ENCODE data around the gene CLASP2. TPM values are rescaled to one million over a fixed set of nuclear protein-coding genes. Genes with fewer than 3 reads are reported as not detected.
A peak's percentile ranks its signal among the peaks of the same experiment; 100 is the strongest.

The CLASP2 gene
- total RNA-seq, 1 experiment from 2014 or later = 40.4 TPM

- Histone ChIP-seq H3K27me3 (ENCODE audit: control insufficient read depth, insufficient read depth, low read length) (no peaks in the 10 kb centered on the region), H3K36me3 (ENCODE audit: control insufficient read depth, insufficient read depth, low read length) (no peaks in the 10 kb centered on the region; the same call in 1 of the 2 replicates), H3K27ac (ENCODE audit: low read length) (no peak overlapping the region), H3K4me3 (ENCODE audit: low read depth in 2 of 2, low read length in 2 of 2) (no peak overlapping the region), H3K4me1 (ENCODE audit: control insufficient read depth, insufficient read depth, low read length) (no peaks in the 10 kb centered on the region), H3K9me3 (ENCODE audit: control insufficient read depth, insufficient read depth, low read depth, low read length) (no peaks in the 10 kb centered on the region)
- no peak for DNase-seq (ENCODE audit: low read depth, low spot score)
- TF ChIP-seq, protein P1, sequence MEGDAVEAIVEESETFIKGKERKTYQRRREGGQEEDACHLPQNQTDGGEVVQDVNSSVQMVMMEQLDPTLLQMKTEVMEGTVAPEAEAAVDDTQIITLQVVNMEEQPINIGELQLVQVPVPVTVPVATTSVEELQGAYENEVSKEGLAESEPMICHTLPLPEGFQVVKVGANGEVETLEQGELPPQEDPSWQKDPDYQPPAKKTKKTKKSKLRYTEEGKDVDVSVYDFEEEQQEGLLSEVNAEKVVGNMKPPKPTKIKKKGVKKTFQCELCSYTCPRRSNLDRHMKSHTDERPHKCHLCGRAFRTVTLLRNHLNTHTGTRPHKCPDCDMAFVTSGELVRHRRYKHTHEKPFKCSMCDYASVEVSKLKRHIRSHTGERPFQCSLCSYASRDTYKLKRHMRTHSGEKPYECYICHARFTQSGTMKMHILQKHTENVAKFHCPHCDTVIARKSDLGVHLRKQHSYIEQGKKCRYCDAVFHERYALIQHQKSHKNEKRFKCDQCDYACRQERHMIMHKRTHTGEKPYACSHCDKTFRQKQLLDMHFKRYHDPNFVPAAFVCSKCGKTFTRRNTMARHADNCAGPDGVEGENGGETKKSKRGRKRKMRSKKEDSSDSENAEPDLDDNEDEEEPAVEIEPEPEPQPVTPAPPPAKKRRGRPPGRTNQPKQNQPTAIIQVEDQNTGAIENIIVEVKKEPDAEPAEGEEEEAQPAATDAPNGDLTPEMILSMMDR (IDR thresholded peaks at IDR 0.05) = peak; percentile 60; the same call in 1 of the 2 replicates
- no peak for TF ChIP-seq POLR2AphosphoS5 (IDR thresholded peaks at IDR 0.05; ENCODE audit: low read depth, low read length)
- no peak for ATAC-seq
- CTCF ChIA-PET = interaction anchor here (0.9 to 1.4 kb wide), 2 partner anchors 81 to 151 kb away, joined by 3 to 11 read pairs; no protein-coding TSS in a partner anchor
- BruUV-seq (replicated peaks) = no TSS peak
- POLR2A ChIA-PET = no interaction called here
- intact Hi-C loops (cut with micrococcal nuclease; ENCODE audit: unreplicated experiment) = loop anchor here (1.0 kb wide), 1 partner anchor 151 kb away; no protein-coding TSS in a partner anchor
- in situ Hi-C loops (cut with HindIII; ENCODE audit: low pct_unique_long_range_greater_than_20kb, low sequenced_read_pairs) = no loop called here
Observed at GRCh38 chr3:33636125-33636850, 81.8 kb downstream of the CLASP2 start.

DNA sequence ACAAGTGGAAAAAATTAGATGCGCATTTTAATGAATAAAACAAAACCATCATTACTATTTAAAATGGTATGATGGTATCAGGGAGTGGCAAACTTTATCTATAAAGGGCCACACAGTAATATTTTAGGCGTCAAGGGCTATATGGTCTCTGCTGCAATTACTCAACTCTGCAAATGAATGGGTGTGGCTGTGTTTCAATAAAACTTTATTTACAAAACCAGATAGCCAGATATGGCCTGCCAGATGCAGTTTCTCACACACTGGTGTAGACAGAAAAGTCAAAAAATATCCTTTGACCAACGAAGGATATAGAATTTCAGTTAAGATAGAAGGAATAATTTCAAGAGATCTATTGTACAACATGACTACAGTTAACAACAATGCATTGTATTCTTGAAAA is 83.8 kb downstream of the CLASP2 start:
- in situ Hi-C loops (cut with HindIII; ENCODE audit: low pct_unique_long_range_greater_than_20kb, low sequenced_read_pairs) = no loop called here
- DNase-seq (ENCODE audit: low read depth, low spot score) = no peak
- no peak for TF ChIP-seq POLR2AphosphoS5 (IDR thresholded peaks at IDR 0.05; ENCODE audit: low read depth, low read length)
- no peak for TF ChIP-seq SIN3A (IDR thresholded peaks at IDR 0.05; ENCODE audit: borderline replicate concordance, insufficient read depth, low read depth, low read length)
- TF ChIP-seq TCF7L2 (IDR thresholded peaks at IDR 0.05; ENCODE audit: low read depth, low read length) = no peak
- TF ChIP-seq, protein P2, sequence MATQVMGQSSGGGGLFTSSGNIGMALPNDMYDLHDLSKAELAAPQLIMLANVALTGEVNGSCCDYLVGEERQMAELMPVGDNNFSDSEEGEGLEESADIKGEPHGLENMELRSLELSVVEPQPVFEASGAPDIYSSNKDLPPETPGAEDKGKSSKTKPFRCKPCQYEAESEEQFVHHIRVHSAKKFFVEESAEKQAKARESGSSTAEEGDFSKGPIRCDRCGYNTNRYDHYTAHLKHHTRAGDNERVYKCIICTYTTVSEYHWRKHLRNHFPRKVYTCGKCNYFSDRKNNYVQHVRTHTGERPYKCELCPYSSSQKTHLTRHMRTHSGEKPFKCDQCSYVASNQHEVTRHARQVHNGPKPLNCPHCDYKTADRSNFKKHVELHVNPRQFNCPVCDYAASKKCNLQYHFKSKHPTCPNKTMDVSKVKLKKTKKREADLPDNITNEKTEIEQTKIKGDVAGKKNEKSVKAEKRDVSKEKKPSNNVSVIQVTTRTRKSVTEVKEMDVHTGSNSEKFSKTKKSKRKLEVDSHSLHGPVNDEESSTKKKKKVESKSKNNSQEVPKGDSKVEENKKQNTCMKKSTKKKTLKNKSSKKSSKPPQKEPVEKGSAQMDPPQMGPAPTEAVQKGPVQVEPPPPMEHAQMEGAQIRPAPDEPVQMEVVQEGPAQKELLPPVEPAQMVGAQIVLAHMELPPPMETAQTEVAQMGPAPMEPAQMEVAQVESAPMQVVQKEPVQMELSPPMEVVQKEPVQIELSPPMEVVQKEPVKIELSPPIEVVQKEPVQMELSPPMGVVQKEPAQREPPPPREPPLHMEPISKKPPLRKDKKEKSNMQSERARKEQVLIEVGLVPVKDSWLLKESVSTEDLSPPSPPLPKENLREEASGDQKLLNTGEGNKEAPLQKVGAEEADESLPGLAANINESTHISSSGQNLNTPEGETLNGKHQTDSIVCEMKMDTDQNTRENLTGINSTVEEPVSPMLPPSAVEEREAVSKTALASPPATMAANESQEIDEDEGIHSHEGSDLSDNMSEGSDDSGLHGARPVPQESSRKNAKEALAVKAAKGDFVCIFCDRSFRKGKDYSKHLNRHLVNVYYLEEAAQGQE (IDR thresholded peaks at IDR 0.05; ENCODE audit: insufficient read depth in 1 of 2, low read depth in 2 of 2, low read length in 1 of 2) = no peak
- TF ChIP-seq, protein P1 (IDR thresholded peaks at IDR 0.05) = no peak
- H3K4me1 ChIP-seq (ENCODE audit: control insufficient read depth, insufficient read depth, low read length) = no peaks in the 10 kb centered on the region
- H3K4me3 ChIP-seq (ENCODE audit: low read depth in 2 of 2, low read length in 2 of 2) = no peak overlapping the region
- ATAC-seq = no peak
- no peaks in the 10 kb centered on the region for H3K36me3 ChIP-seq (ENCODE audit: control insufficient read depth, insufficient read depth, low read length)
- ChIA-PET POLR2A (no interaction called here), CTCF (interaction anchor here (0.7 kb wide), 1 partner anchor 132 kb away, joined by 6 read pairs; no protein-coding TSS in a partner anchor)
- intact Hi-C loops (cut with micrococcal nuclease; ENCODE audit: unreplicated experiment) = no loop called here
- no peaks in the 10 kb centered on the region for H3K9me3 ChIP-seq (ENCODE audit: control insufficient read depth, insufficient read depth, low read depth, low read length)
- no peaks in the 10 kb centered on the region for H3K27me3 ChIP-seq (ENCODE audit: control insufficient read depth, insufficient read depth, low read length)
- BruUV-seq (replicated peaks) = no TSS peak
- H3K27ac ChIP-seq (ENCODE audit: low read length) = no peak overlapping the region

Data from Panc1 (cell line).